DMS153 (cell line): ENCODE results near the gene SMG9.

Source experiments
- DNase-seq: peaks from one replicate; lab custom pipeline; 2025; lab: John Stamatoyannopoulos, UW

The SMG9 gene

GRCh38 chr19:43755256-43755801, 567 bp upstream of the SMG9 start:
- DNase-seq, result peak; percentile 59

DNA sequence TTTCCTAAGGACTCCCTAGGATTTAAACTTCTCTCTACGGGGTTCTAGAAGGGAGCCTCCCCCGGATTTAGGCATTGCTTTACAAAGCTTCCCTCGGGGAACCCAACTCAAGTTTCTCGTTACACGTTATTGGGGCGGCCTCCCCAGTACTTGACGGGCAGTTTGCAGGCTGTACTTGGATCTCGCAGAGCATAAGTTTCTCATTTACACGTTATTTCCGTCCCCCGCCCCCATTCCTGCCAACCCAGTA, 584 bp downstream of the SMG9 start:
- DNase-seq, result no peak

DNA sequence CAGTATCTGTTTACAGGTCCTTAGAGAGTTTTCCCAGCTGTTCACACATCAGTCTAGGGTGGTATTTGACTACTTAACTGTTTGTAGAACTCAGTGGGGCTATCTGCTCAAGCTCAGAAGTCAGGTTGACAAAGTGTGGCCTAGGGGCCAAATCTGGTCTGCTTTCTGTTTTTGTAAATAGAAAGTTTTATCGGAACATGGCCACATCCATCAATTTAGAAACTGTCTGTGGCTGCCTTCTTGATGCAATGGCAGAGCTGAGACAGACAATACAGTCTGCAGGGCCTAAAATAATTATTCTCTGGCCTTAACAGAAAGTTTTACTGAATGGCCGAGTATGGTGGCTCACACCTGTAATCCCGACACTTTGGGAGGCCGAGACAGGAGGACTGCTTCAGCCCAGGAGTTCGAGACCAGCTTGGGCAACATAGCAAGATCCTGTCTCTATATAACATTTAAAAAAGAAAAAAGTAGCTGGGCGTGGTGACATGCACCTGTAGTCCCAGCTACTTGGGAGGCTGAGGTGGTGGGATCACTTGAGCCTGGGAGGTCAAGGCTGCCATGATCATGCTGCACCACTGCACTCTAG, 2.4 kb downstream of the SMG9 start:
- no peak for DNase-seq

- no peak for DNase-seq
Observed at GRCh38 chr19:43751466-43752220, 3.1 kb downstream of the SMG9 start.

- no peak for DNase-seq
Observed at GRCh38 chr19:43749898-43750297, 4.9 kb downstream of the SMG9 start.

DNA sequence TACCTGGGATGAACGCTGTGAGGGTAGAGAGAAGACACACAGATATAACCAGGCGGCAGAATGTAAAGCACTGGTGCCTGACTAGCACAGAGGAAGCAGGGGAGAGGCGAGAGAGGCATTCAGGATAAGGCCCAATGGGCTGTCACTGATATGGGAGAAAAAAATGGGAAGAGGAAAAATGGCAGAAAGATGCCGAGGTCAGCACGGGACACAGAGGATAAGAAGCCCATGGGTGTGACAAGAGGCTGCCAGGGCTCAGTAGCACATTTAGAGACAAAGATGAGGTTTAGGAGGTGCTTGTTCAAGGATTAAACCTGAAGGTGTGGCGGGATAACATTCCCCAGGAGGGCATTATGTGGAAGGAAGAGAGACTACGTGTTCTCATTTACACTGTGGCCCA, 5.6 kb downstream of the SMG9 start:
- no peak for DNase-seq

GRCh38 chr19:43748685-43749084, 6.1 kb downstream of the SMG9 start:
- DNase-seq, result no peak

GRCh38 chr19:43748205-43748594, 6.6 kb downstream of the SMG9 start:
- no peak for DNase-seq

DNA sequence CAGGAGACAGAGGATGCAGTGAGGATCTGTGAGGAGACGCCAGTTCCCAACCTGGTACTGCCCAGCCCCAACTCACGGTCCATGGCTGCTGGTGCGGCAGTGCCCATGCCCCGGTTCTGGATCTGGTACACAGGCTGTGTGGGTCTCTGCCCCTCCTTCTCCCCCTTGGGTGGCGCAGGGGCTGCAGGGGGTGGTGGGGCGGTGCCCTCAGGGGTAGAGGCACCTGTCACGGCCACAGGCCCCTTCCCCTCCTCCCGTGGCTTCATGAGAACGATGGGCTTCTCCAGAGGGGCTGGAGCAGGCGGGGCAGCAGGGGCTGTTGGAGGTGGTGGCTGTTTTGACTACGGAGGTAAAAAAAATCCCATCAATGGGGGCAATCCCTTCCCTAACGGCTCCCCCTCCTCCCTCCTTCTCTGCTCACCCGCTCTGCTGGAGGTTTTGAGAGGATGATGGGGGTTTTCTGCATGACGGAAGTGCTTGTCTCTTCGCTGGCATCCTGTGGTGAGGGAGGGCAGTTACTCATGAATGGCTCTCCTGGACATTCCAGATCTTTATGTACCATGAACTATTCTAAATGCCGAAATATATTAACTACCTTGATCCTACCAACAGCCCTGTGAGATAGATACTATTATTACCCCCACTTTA, 7.1 kb downstream of the SMG9 start:
- DNase-seq, result no peak

- no peak for DNase-seq
Observed at GRCh38 chr19:43743059-43743458, 11.7 kb downstream of the SMG9 start.

DNA sequence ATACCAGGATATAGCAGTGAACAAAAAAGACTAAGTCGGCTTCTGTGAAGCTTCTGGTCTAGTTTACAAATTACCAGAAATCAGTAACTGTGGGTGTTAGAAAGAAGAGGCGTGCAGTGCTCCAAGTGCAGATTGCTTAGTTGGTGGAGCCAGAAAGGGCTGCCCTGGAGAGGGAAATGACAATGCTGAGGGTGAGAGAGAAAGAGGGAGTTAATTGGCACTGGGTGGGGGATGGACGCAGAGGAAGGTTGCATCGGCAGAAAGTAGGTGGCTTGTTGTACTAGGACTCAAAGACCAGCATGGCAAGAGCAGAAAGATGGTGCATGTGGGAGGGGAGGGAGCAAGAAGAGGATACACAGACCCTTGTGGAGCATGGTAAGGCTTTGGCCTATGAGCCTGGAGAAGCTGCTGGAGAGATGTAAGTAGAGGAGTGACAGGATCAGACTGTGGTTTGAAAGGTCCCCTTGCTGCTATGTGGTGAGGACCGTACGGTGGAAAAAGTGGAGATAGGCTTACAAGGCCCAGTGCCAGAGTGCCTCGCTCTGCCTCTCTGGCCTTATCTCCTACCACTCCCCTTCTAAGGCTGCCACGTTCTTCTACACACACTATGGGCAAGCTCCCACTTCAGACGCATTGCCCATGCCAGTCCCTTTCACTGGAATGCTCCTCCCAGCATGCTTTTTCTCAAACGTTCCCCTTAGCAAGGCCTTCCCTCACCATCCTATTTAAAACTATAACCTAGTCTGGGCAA, 13.5 kb downstream of the SMG9 start:
- no peak for DNase-seq

GRCh38 chr19:43739439-43740235, 15.1 kb downstream of the SMG9 start:
- no peak for DNase-seq

DNA sequence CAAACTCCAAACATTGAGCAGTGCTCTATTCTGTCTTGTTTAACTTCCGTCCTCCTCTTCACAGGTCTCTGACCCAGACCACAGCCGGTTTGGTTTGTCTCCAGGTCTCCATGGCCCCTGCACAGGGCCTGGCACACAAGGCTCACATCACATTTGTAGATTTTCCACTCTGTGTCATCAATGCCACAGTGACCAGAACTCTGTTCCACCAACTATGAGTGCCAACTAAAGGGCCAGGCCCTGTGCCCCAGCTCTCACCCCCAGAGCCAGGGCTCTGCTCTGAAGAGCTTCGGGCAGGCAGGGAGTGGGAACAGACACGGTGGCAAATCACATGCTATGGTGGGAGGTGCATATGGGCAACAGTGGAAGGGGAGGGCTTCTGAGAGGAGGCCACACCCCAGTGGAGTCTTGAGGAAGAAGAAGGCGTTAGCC, 16.0 kb downstream of the SMG9 start:
- no peak for DNase-seq

DNA sequence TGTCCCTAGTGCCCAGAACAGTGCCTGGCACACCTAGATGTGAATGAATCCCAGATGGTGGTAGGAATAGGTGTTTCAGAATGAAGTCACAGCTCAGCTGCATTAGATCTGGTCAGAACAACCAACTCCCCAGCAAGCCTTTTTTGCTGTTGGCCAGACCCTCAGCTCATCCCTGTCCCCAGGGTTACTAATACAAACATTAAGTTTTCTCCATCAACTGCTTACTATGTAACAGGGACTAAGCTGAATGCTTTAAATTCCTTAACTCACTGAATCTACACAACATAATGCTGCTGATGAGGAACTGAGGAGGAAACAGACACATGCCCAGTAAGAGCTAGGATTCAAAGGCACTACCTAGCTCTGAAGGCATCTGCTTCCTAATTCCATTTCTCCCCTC, 18.8 kb downstream of the SMG9 start:
- DNase-seq, result no peak

GRCh38 chr19:43735013-43735412, 19.7 kb downstream of the SMG9 start:
- no peak for DNase-seq

GRCh38 chr19:43731846-43732245, 22.9 kb downstream of the SMG9 start:
- DNase-seq, result no peak

DNA sequence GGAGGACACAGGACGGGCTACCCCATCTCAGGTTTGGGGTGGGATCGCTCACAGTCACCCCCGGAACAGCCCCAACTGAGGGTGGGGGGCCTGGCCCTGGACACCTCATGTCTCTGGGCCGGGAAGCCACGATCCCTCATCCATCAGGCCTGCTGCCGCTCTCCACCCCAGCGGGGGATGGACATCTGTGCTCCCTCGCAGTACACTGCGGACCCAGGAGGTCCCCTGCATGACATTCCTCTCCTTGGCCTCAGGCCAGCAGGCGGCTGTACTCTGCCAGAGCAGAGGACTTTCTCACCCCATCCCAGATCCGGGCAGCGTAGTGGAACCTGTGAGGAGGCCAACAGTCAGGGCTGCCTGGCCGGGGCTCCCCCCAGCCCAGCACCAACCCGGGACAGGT, 23.4 kb downstream of the SMG9 start:
- no peak for DNase-seq

DNA sequence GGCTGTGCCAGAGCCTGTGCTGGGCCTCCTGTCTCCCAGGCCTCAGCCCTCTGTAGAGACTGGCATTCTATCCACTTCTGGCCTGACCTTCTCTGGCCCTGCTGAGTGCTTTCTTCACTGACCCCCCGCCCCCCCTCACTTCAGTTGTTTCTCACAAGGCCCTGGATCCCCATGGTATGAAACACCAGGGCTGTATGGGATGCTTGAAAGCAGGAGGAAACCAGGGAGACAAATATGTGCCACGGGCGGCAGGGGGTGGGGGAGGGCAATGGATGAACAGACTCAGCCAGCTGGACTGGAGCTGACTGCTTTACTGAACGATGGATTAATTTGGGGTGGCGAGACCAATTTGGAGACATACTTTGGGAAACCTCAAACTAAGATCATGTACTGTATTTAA, 24.8 kb downstream of the SMG9 start:
- DNase-seq, result no peak

DNA sequence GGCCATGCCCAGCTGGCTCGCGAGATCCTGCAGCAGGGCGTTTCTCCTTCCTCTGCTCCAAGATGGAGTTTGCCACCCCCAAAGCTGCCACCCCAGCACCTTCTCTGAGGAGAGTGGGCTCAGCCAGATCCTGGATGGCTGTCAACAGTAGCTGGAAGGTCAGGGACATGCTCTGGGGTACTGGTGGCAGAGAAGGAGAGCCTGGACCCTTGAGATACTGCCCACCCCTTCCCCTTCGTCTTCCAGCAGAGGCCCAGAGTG, 27.2 kb downstream of the SMG9 start:
- no peak for DNase-seq

GRCh38 chr19:43726736-43727592, 27.8 kb downstream of the SMG9 start:
- DNase-seq, result no peak

GRCh38 chr19:43725468-43725867, 29.3 kb downstream of the SMG9 start:
- no peak for DNase-seq
